Lower lobe of right lung (tissue), 2 donors: Measurements from ENCODE around the gene SORCS1. TPM values are rescaled to one million over a fixed set of nuclear protein-coding genes. Genes with fewer than 3 reads are reported as not detected.

Source experiments
- ATAC-seq, 2 donors: fragments of 200-7000 bp; cut with Tn5 transposase; one replicate each; pipeline ENCODE4 v1.9.1; 2020 to 2022; ENCODE audit warnings: mild to moderate bottlenecking in 2 of 2, moderate library complexity in 2 of 2
- DNase-seq: peaks from one replicate; pipeline ENCODE4 v3.0.0-alpha.2; 2020
- H3K27ac ChIP-seq: fragments of 200-600 bp; one replicate; pipeline ENCODE4 v1.8.0; 2022
- H3K27me3 ChIP-seq: fragments of 200-600 bp; one replicate; pipeline ENCODE4 v1.8.0; 2022; ENCODE audit warnings: low read depth
- H3K36me3 ChIP-seq: fragments of 200-600 bp; one replicate; pipeline ENCODE4 v1.8.0; 2022; ENCODE audit warnings: mild to moderate bottlenecking
- H3K4me1 ChIP-seq: fragments of 200-600 bp; one replicate; pipeline ENCODE4 v1.8.0; 2022
- H3K4me3 ChIP-seq: fragments of 200-600 bp; one replicate; pipeline ENCODE4 v1.8.0; 2022; ENCODE audit warnings: mild to moderate bottlenecking
- H3K9me3 ChIP-seq: fragments of 200-600 bp; one replicate; pipeline ENCODE4 v1.8.0; 2022
- CTCF ChIP-seq: fragments of 200-600 bp; IDR thresholded peaks from one replicate; pipeline ENCODE4 v1.8.0; 2022; ENCODE audit warnings: antibody characterized with exemption, mild to moderate bottlenecking
- intact Hi-C: fragments of 100-400 bp; cut with DNase I; formaldehyde crosslinking; loops from one replicate; pipeline ENCODE4 v1.11.0; 2022
- total RNA-seq: library from RNA; stranded (reverse); fragmentation: NEBNext Ultra II Directional; extraction: Animal tissue kit (Norgen Biotek cat#: 25700); gene quantifications from one replicate; pipeline ENCODE4 v1.2.1, GENCODE V29; 2021
- donor health status: DM: no; HTN: yes; CAD: no; lungs with severe emphysema.

Gene SORCS1
- total RNA-seq, 1 donor from 2014 or later = 0.15 TPM

- Histone ChIP-seq H3K4me3 (no peak overlapping the region), H3K4me1 (no peaks in the 10 kb centered on the region), H3K9me3 (no peaks in the 10 kb centered on the region), H3K27ac (no peak overlapping the region), H3K36me3 (no peaks in the 10 kb centered on the region), H3K27me3 (no peaks in the 10 kb centered on the region)
- intact Hi-C loops = no loop called here
- ATAC-seq (no peak), DNase-seq (no peak)
- no peak for TF ChIP-seq CTCF
These were observed 582.2 kb downstream of the SORCS1 start for GRCh38 chr10:106582291-106582690.

GRCh38 chr10:106577756-106578155 is 586.8 kb downstream of the SORCS1 start:
- Histone ChIP-seq H3K36me3 (no peaks in the 10 kb centered on the region), H3K9me3 (no peaks in the 10 kb centered on the region), H3K27ac (no peak overlapping the region), H3K4me3 (no peak overlapping the region), H3K4me1 (no peaks in the 10 kb centered on the region), H3K27me3 (no peaks in the 10 kb centered on the region)
- intact Hi-C loops = no loop called here
- DNase-seq (no peak), ATAC-seq (no peak)
- TF ChIP-seq CTCF = no peak

GRCh38 chr10:106577266-106577665 is 587.2 kb downstream of the SORCS1 start:
- no peak for ATAC-seq
- no peak overlapping the region for H3K27ac ChIP-seq
- intact Hi-C loops = no loop called here

GRCh38 chr10:106576534-106576933 is 588.0 kb downstream of the SORCS1 start:
- no peak for TF ChIP-seq CTCF

More at GRCh38 chr10:106577266-106577665, 587.2 kb downstream of the SORCS1 start:
- TF ChIP-seq CTCF = no peak
- Histone ChIP-seq H3K4me3 (no peak overlapping the region), H3K27me3 (no peaks in the 10 kb centered on the region), H3K9me3 (no peaks in the 10 kb centered on the region), H3K4me1 (no peaks in the 10 kb centered on the region), H3K36me3 (no peaks in the 10 kb centered on the region)
- DNase-seq = no peak

GRCh38 chr10:106573106-106573505 is 591.4 kb downstream of the SORCS1 start:
- no peak overlapping the region for H3K4me3 ChIP-seq
- no peaks in the 10 kb centered on the region for H3K9me3 ChIP-seq
- intact Hi-C loops = no loop called here
- no peak for ATAC-seq
- H3K4me1 ChIP-seq = no peaks in the 10 kb centered on the region
- no peaks in the 10 kb centered on the region for H3K27me3 ChIP-seq
- no peak for TF ChIP-seq CTCF
- no peak for DNase-seq
- no peak overlapping the region for H3K27ac ChIP-seq
- H3K36me3 ChIP-seq = no peaks in the 10 kb centered on the region

More at GRCh38 chr10:106576534-106576933, 588.0 kb downstream of the SORCS1 start:
- Histone ChIP-seq H3K4me1 (no peaks in the 10 kb centered on the region), H3K27ac (no peak overlapping the region), H3K27me3 (no peaks in the 10 kb centered on the region), H3K9me3 (no peaks in the 10 kb centered on the region), H3K36me3 (no peaks in the 10 kb centered on the region), H3K4me3 (no peak overlapping the region)
- DNase-seq (no peak), ATAC-seq (no peak)
- intact Hi-C loops = no loop called here
